Progenitor cell of endocrine pancreas (in vitro differentiated cells): ENCODE results near the gene VASH1. TPM values are rescaled to one million over a fixed set of nuclear protein-coding genes. Genes with fewer than 3 reads are reported as not detected.

Source experiments
- DNase-seq: peaks from one replicate; pipeline ENCODE4 v3.0.0; 2021; ENCODE audit warnings: low spot score; ENCODE audit not compliant: unreplicated experiment
- H3K27ac Mint-ChIP-seq: 2 replicates; pipeline ENCODE4 v1.8.0; 2021; ENCODE audit warnings: mild to moderate bottlenecking, moderate library complexity, mixed read lengths
- H3K27me3 Mint-ChIP-seq: 2 replicates; pipeline ENCODE4 v1.8.0; 2021; ENCODE audit warnings: mixed read lengths
- H3K36me3 Mint-ChIP-seq: 2 replicates; pipeline ENCODE4 v1.8.0; 2022; ENCODE audit warnings: mixed read lengths; ENCODE audit not compliant: insufficient read depth
- H3K4me1 Mint-ChIP-seq: 2 replicates; pipeline ENCODE4 v1.8.0; 2021; ENCODE audit warnings: low read depth, mixed read lengths
- H3K4me3 Mint-ChIP-seq: 2 replicates; pipeline ENCODE4 v1.8.0; 2021; ENCODE audit warnings: low read depth, mild to moderate bottlenecking, moderate library complexity, mixed read lengths
- H3K9me3 Mint-ChIP-seq: 2 replicates; pipeline ENCODE4 v1.8.0; 2021; ENCODE audit warnings: low read depth, mixed read lengths
- total RNA-seq: library from RNA; stranded (reverse); gene quantifications from 2 replicates; pipeline ENCODE4 v1.2.1, GENCODE V29; 2021
- TF ChIP-seq, protein P1 (sequence below): fragments of 200-600 bp; sonication (generic); IDR thresholded peaks from one replicate; pipeline ENCODE4 v1.5.0; 2021; ENCODE audit warnings: antibody characterized with exemption, mild to moderate bottlenecking; ENCODE audit not compliant: unreplicated experiment

Gene VASH1
- total RNA-seq, 1 donor from 2014 or later, result 43.2 TPM

DNA sequence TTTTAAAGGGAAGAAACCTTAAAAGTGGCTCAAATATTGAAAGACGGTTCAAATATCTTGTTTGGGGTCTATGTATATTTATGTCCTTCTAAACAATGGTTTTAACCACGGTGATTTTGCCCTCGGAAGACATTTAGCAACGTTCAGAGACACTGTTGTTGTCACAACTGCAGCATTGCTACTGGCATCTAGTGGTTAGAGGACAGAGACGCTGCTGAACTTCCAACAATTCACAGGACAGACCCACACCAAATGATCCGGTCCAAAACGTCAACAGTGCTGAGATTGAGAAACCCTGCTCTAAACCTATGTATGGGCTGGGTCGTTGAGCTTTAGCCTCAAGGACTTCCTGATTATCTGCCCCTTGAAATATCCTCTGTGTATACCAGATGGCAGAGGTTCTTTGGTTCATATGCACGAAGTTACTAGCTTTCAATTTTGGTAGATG lies 49.7 kb downstream of the VASH1 start:
- H3K27me3 Mint-ChIP-seq, result no peaks in the 10 kb centered on the region
- H3K9me3 Mint-ChIP-seq, result no peaks in the 10 kb centered on the region
- peaks cover 23% of the 10 kb centered on the region for H3K36me3 Mint-ChIP-seq
- peak overlapping the region; percentile 56 for H3K27ac Mint-ChIP-seq
- DNase-seq, result no peak
- peaks cover 31% of the 10 kb centered on the region for H3K4me1 Mint-ChIP-seq
- peak overlapping the region; percentile 98 for H3K4me3 Mint-ChIP-seq
- TF ChIP-seq, protein P1, sequence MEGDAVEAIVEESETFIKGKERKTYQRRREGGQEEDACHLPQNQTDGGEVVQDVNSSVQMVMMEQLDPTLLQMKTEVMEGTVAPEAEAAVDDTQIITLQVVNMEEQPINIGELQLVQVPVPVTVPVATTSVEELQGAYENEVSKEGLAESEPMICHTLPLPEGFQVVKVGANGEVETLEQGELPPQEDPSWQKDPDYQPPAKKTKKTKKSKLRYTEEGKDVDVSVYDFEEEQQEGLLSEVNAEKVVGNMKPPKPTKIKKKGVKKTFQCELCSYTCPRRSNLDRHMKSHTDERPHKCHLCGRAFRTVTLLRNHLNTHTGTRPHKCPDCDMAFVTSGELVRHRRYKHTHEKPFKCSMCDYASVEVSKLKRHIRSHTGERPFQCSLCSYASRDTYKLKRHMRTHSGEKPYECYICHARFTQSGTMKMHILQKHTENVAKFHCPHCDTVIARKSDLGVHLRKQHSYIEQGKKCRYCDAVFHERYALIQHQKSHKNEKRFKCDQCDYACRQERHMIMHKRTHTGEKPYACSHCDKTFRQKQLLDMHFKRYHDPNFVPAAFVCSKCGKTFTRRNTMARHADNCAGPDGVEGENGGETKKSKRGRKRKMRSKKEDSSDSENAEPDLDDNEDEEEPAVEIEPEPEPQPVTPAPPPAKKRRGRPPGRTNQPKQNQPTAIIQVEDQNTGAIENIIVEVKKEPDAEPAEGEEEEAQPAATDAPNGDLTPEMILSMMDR, result peak; percentile 36

DNA sequence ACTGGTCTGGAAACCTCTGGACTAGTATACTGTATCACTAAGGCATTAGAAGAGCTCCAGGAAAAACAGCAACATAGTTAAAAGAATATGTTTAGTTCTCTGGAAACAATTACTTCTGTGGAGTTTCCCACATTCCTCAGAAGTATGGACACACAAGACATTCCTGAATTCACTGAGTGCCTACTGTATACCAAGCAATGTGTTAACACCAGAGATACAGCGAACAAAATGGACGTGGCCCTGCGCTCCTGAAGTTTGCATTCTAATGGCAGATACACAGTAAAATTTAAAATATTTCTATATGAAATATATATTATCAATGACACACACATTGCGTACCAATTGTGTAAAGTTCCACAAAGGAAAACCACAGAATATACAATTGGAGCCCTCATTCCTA lies 50.3 kb downstream of the VASH1 start:
- no peaks in the 10 kb centered on the region for H3K9me3 Mint-ChIP-seq
- no peaks in the 10 kb centered on the region for H3K27me3 Mint-ChIP-seq
- peaks cover 20% of the 10 kb centered on the region for H3K36me3 Mint-ChIP-seq
- H3K4me3 Mint-ChIP-seq, result peak overlapping the region; percentile 98
- peaks cover 31% of the 10 kb centered on the region for H3K4me1 Mint-ChIP-seq
- H3K27ac Mint-ChIP-seq, result peak overlapping the region; percentile 98
- DNase-seq, result no peak
- TF ChIP-seq, protein P1, result no peak

GRCh38 chr14:76812093-76812421 lies 50.8 kb downstream of the VASH1 start:
- peak overlapping the region; percentile 98 for H3K4me3 Mint-ChIP-seq
- peaks cover 31% of the 10 kb centered on the region for H3K4me1 Mint-ChIP-seq
- H3K9me3 Mint-ChIP-seq, result no peaks in the 10 kb centered on the region
- peaks cover 19% of the 10 kb centered on the region for H3K36me3 Mint-ChIP-seq
- peak overlapping the region; percentile 98 for H3K27ac Mint-ChIP-seq
- no peak for DNase-seq
- no peaks in the 10 kb centered on the region for H3K27me3 Mint-ChIP-seq
- TF ChIP-seq, protein P1, result no peak

- TF ChIP-seq, protein P1, result no peak
- Mint-ChIP-seq H3K36me3 (peaks cover 15% of the 10 kb centered on the region), H3K27ac (peak within 1 kb of the TSS; percentile 98), H3K4me1 (peaks cover 31% of the 10 kb centered on the region), H3K9me3 (no peaks in the 10 kb centered on the region), H3K27me3 (no peaks in the 10 kb centered on the region), H3K4me3 (peak within 1 kb of the TSS; percentile 98)
- peak; percentile 94 for DNase-seq
Measured at GRCh38 chr14:76812422-76813383, 51.4 kb downstream of the VASH1 start, which contains the start of gene ANGEL1. Gene ANGEL1, minus strand, starts transcription at chr14:76812882. Its CDS starts 55 bp downstream, at chr14:76812827.

DNA sequence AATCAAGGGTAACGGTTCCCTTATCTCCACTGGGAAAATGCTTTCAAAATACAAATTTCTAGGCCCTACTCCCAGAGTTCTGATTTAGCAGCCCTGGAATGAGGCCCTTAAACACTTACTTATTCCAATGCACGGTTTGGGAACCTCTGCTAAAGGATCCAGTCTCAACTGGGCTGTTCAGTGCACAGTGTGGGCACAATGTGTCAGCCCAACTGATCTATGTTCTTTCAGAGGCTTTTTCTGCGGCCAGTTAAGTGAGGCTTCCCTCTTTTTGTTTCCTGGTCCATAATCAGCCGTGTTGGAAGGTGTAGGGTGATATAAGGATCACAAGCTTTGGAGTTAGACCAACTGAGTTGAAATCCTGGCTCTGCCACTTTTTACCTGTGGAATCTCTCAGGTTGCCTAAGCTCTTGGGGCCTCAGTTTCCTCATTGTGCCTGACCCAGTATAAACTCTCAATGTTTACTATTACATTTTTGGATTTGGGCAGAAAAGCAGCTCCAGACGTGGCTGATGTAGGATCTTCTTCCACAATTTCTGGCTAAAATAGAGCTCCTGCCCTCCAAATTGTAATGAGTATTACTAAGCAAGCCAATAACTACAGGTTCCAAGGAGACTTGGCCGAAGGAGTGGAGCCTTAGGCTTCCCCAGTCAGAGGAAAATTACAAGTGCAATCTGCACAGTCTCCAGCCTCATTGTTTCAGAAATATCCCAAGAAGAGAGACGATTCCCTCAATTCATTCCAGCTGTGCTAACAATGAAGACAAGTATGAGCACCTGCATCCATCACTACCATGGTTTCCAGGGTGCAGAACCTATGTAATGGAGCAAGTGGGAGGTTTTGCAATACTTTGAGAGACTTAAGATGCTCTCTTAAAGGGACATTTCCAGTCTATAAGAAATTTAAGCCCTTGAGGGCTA lies 53.7 kb downstream of the VASH1 start:
- no peak overlapping the region for H3K27ac Mint-ChIP-seq
- H3K27me3 Mint-ChIP-seq, result no peaks in the 10 kb centered on the region
- H3K4me3 Mint-ChIP-seq, result no peak overlapping the region
- no peaks in the 10 kb centered on the region for H3K36me3 Mint-ChIP-seq
- TF ChIP-seq, protein P1, result no peak
- no peaks in the 10 kb centered on the region for H3K9me3 Mint-ChIP-seq
- DNase-seq, result no peak
- peaks cover 21% of the 10 kb centered on the region for H3K4me1 Mint-ChIP-seq
